Measurements from ENCODE around the gene KIAA1549.

Gene KIAA1549

DNA sequence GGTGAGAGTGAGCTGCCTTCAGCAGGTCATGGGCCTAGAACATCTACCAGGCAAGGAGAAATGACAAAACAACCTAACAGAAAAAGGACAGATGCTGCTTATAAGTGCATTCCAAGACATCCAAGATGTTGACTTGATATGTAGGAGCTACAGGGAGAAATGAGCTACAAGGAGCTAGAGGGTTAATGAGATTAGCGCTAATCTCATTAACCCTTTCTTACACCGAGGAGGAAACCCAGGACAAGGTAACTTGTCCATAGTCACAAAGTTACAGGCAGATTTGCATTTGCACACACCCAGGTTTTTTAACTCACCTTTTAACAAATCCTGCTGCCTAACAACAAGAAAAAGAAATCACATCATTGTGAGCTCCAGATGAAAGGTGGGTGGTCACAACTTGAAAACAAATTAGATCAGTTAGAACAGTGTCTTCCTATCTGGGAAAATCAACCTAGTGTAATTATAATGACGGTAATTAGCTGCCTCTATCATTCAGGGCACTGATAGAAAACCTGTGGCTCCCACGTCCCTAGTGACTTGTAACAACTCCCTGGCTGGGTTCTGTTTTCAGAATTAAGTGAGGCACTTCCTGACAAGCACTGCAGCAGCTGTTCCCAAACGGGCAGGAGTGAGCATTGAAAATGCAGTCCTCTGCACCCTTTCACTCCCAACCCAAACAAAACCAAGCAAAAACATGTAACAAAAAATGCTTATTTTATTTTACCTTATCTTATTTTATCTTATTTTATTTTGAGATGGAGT, 5.7 kb downstream of the KIAA1549 start:
- DNase-seq (ENCODE audit: low read depth): no peak

DNA sequence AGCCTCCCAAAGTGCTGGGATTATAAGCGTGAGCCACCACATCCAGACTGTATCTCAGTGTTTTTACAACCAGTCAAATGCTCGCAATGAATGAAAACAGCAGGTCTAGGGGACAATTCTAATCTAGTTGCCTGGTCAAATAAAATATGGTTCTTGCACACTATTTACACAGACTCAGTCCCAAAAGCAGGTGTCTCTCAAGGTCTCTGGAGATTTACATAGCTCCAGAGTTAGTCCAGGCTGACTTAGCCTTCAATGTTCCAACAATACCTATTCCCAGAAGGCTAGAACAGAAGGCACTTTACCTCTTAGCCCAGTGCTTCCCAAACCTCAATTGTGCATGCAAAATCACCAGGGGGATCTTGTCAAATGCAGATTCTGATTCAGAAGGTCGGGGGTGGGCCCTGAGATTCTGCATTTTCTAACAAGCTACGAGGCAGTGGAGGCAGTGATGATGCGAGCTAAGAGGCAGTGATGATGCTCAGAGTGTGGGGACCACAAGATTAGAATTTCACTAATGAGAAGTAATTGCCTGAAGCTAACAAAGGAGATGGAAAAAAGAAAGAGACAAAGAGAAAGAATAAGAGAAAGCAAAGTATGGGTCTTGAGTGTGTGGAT, 6.4 kb downstream of the KIAA1549 start:
- no peak for DNase-seq (ENCODE audit: low read depth)

DNA sequence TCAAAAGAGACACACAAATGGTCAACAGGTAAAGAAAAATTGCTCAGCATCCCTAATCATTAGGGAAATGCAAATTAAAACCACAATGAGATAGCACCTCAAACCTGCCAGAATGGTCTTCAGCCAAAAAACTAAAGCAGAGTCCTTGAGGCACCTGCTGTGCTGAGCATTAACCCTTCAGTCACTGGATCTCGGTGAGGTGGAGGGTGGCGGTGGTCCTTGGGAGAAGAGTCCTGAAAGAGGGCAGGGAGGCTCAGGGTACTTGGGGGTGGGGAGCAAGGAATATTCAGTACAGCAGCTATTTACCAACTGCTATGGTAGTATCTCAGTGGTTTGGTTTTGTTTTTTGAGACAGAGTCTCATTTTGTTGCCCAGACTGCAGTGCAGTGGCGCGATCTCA, 7.1 kb downstream of the KIAA1549 start:
- no peak for DNase-seq (ENCODE audit: low read depth)

DNA sequence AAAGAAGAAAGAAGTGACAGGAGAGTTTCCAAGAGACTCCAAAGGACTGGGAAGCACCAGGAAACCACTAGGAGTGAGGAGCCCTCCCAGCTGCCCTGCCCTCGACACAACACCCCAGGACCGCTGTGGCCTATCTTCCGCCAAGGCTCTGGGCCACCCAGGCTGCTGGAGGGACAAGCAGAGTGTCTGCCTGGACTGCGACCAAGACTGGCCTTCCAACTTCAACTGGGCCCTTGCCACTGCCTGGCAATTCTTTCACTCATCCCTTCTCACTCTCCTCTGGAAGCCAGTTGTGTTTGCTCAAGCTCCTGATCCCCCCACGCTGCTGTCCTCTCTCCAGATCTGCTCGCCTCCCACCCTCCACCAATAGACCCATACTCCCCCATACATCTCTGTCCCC, 10.2 kb downstream of the KIAA1549 start:
- DNase-seq (ENCODE audit: low read depth): no peak

DNA sequence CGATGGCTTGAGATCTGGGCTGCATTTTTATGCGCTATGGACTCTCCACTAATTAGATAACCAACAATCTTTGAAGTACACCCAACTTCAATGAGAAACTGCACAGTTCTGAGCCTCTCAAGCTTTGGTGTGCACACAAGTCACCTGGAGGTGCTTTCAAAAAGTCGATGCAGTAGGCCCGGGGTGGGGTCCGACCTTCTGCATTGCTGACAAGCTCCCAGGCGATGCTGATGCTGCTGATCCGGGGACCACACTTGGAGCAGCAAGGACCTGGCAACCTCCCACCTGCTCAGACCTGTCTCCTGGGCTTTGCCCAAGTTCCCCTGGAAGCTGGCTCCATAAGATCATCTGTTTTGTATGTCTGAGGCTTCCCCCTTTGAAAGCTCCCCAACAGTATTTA, 10.7 kb downstream of the KIAA1549 start:
- DNase-seq (ENCODE audit: low read depth): no peak

DNA sequence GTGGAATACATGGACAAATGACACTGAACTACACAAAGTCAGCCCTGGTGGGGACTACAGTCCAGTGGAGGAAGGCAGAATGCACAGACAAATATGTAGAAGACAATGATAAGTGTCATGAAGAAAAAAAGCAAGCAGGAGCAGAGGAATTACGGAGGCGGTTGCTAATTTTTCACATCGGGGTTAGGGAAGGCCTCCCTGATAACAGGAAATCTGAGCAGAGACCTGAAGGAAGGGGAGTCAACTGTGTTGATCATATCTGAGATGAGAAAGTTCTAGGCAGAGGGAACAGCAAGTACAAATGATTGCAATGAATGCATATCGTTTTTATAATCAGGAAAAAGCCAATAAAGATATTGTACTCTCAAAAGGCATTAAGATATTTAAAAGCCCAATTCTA, 14.0 kb downstream of the KIAA1549 start:
- DNase-seq (ENCODE audit: low read depth): no peak

DNA sequence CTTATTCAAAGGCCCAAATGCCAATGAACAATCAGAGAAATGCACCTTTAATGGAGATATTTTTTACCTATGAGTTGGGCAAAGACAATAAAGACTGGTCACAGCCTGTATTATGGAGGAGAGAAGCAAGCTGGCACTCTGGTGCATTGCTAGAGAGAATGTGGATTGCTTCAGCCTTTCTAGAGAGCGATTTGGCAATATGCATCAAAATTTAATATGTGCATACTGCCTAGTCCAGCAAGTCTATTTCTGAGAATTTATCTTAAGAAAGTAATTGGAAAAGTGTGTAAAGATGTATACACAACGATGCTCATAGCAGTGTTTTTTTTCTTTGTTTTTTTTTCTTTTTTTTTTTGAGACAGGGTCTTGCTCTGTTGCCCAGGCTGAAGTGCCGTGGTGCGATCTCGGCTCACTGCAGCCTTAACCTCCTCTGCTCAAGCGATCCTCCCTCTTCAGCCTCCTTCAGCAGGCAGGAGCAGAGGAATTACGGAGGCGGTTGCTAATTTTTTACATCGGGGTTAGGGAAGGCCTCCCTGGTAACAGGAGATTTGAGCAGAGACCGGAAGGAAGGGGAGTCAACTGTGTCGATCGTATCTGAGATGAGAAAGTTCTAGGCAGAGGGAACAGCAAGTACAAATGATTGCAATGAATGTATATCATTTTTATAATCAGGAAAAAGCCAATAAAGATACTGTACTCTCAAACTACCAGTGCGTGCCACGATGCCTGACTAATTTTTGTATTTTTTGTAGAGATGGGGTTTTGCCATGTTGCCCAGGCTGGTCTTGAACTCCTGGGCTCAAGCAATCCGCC, 16.4 kb downstream of the KIAA1549 start:
- no peak for DNase-seq (ENCODE audit: low read depth)

DNA sequence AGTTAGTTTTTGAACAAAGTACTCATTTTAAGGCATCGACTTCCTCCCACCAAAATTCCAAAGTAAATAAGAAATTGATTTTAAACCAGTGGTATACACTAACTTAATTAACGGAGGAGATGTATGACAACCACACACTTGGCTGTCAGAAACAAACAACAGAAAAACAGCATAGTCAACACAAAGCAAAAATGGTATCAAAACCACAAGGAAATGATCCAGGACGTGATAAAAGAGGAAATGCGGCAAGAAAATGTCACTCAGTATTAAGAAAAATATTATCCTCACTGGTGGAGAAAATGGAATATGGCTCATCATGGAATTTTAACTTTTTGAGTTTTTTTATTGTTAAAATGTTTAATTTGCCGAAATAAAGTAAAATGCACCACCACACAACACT, 17.5 kb downstream of the KIAA1549 start:
- DNase-seq (ENCODE audit: low read depth): no peak

DNA sequence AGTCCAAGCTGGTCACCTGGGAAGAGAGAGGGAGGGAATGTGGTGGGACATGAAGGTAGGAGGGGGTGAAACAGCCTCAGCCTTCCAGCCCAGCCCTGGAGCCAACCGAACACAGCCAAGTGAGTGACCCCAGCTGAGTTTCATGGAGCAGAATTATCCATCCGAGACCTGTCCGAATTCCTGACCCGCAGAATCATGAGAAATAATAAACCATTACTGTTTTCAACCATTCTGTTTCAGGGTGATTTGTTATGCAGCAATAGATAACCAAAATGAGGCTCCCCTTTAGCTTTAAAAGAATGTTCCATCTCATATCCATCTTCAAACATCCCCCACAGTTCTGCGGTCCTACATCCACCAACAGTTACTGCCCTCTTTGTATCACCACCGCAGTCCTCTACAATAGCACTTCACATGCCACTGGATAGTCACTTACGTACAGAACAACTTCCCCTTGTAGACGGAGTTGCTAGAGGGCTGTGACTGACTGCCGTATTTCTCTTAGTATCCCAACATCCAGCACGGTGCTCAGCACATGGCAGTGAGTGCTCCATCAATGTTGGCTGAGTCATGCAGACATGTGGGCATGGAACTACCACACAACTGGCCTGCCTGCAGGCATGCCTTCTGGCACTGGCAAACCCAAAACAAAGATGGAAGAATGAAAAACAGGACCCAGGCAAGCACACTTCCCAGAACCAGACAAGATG, 18.5 kb downstream of the KIAA1549 start:
- DNase-seq (ENCODE audit: low read depth): no peak

DNA sequence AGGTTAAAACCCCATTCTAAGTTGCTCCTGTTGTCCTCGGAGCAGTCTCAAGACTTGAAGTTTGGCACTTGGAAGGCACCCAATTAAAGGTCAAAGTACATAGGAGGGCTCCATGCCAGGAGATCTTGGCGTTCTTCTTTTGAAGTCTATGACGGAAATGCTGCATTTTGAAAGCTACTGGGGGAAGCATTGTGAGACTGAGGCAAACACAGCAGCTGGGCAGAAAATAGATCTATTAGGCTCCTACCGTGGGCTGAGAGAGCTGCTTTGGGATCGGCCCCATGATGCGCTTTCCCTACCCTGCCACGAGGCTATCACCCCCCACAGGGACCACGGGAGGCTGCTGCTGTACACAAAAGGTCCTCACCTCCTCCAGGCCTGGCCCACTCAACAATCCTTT, 20.0 kb downstream of the KIAA1549 start:
- DNase-seq (ENCODE audit: low read depth): no peak

DNA sequence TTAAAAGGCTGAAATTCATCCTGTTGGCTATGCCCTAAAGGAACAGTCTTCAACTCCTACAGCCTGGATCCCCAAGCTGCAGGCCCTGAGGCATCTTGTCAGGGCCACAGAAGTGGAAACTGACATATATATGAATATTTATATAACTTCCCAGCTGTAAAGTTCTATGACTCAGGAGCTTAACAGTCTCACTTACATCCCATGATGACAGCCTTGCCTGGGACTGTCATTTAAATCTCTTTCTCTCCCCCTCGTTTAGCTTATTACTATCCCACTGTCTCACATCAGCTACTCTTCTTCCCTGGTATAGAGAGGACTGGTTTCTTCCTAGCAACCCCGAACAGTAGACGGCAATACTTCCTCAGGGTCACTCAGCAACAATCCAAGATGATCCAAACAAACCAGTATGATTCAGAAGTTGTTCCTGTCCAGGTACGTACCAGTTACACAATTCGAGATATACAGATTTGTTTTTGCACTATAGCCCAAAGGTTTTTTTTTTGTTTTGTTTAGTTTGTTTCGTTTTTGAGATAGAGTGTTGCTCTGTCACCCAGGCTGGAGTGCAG, 22.7 kb downstream of the KIAA1549 start:
- DNase-seq (ENCODE audit: low read depth): no peak

DNA sequence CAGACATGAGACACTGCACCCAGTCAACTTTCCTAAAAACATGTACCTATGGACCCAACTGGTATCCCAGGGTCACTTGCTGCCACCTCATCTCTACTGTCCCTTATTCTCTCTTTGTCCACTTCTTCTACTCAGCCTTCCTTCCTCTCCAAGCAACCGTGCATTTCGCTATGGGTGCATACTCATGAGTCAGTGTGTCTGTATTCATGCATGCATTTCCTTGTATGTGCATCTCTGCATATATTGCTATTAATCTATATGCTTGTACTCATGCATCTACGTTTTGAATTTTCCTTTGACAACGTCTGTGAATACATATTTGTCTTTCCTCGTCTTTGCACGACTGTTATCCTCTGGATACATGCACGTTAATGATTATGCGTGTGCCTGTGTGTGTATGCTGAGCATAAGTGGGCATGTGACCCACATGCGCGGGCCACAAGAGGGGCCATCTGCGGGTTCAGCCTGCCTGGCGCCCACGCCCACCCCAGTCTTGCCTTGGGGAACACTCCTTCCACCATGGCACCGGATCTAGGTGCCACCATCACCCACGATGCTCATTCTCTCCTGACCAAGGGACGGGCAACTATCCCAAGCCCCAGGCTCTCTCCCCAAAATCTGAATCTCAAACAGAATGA, 23.3 kb downstream of the KIAA1549 start:
- DNase-seq (ENCODE audit: low read depth): no peak

DNA sequence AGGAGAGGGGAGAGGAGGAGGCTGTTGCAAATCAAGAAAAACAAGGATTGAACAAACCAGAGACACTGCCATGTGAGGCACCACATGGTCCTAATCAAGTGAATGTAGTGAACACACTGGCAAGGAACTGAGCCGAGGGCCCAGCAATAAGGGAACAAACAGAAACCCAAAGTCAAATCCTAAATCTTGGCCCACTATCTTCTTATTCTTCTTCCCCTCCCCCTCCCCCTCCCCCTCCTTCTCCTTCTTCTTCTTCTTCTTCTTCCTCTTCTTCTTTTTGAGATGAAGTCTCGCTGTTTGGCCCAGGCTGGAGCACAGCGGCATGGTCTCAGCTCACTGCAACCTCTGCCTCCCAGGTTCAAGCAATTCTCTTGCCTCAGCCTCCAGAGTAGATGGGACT, 24.0 kb downstream of the KIAA1549 start:
- no peak for DNase-seq (ENCODE audit: low read depth)

DNA sequence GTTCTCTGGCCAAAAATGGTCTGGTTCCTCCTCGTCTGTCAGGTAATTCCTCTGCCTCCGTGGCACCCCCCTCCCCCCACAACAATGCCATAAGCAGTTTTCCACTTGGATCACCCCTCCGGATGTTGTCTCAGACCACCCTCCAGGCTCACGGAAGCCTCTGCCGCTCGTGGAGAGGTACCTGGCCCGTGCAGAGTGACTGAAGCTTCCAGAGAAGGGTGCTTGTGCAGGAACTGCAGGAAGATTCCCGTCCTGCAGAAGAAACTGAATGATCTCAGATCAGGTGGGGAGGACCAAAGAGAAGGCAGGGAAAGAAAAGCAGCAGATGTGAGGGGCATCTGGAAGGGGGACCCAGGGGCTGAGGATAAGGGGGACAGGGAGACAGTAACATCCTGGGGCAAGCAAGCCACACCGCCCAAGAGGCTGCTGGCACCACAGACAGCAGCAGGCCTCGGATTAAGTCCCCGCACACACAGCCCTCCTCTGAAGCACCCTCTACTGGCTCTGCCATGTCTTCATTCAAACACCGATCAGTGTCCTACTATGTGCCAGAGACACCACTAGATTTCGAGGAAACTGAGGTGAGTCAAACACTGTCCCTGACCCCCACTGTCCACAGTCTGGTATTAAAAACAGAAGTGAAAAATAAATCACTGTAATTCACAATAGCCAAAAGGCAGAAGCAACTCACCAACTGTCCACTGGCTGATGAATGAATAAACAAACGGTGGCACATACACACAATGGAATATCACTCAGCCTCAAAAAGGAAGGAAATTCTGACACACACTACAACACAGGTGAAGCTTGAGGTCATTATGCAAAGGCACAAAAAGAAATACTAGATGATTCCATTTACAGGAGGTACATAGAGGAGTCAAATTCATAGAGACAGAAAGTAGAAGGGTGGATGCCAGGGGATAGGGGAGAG, 26.4 kb downstream of the KIAA1549 start:
- DNase-seq (ENCODE audit: low read depth): no peak

DNA sequence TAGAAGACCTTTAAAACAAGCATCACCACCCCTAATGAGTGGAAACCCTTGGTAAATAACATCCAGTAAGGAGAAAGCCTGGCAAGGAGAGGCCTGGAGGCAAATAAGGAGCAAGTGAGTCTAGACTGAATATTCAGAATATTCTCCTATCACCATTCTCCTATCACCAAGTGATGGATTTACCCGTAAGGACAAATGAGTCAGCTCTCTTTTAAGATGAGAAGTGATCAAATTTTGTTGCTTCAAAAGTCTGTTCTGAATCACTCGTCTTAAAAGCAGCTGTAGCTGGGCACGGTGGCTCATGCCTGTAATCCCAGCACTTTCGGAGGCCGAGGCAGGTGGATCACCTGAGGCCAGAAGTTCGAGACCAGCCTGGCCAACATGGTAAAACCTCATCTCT, 28.4 kb downstream of the KIAA1549 start:
- DNase-seq (ENCODE audit: low read depth): no peak

DNA sequence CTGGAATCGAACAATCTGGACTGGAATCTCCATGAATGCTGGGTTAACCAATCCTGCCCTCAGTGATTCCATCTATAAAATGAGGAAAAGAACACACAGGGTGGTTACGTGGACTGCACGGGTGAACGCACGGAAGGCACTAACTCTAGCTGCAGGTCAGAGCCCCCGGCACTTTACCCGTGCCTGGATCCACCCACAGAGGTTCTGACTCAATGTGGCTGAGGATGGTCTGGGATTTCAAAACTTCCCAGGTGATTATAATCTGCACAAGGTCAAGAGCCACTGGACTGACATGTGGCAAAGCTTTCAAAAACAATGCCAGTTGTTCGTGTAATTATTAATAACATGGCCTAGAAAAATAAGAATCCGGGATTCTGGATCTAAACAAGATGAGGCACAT, 29.2 kb downstream of the KIAA1549 start:
- DNase-seq (ENCODE audit: low read depth): no peak

DNA sequence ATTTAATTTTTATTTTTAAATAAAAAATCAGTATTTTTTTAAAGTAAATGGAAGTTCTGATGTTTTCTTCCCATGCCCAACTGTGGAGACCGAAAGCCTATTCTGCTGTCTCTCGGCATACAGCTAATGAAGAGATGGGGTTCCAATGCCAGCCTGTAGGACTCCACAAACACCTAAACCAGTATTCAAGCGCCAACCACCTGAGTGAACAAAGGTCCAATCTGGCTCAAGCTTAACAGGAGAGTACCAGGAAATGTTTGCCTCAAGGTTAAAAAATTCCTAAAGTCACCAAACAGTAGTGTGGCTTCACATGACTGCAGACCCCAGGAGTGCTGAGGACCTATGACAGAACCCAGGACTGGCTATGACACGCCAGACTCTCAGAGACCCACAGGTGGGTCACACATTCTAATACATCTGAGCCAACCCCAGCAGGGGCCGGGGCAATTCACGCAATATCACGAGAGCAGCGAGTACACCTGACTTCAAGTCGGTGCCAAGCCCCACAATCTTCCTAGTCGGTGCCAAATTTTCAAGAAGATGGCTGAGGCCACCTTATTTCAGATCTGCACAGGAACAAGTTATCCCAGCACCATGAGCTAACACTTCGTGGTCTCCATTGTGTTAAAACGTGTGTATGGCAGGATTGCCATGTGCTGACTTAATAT, 31.6 kb downstream of the KIAA1549 start:
- DNase-seq (ENCODE audit: low read depth): no peak

DNA sequence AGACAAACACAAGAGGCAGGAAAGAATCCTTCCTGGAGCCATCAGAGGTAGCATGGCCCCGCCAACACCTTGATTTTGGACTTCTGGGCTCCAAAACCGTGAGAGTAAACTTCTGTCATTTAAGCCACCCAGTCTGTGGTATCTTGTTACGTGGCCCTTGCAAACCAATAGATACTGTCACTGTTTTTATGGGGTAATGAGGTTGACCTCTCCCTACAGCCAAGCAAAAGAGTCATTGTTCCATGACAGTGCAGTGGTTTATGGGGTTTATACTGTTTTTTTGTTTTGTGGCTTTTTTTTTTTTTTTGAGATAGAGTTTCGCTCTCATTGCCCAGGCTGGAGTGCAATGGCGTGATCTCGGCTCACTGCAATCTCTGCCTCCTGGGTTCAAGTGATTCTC, 32.8 kb downstream of the KIAA1549 start:
- no peak for DNase-seq (ENCODE audit: low read depth)

DNA sequence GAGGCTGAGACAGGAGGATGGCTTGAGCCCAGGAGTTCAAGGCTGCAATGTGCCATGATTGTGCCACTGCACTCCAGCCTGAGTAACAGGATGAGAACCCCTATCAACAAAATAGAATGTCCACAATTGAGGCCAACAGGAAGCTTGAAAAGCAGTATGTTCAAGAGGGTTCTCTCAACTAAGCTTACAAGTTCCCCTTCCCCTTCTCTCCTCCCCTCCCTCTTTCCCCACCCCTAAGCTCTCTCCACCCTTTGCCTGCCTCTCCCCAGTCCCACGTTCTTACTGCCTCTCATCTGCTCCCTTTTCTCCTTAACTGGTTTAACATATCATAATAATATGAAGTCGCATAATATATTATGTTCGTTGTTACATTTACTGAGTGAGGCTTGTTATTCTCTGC, 35.4 kb downstream of the KIAA1549 start:
- DNase-seq (ENCODE audit: low read depth): no peak

DNA sequence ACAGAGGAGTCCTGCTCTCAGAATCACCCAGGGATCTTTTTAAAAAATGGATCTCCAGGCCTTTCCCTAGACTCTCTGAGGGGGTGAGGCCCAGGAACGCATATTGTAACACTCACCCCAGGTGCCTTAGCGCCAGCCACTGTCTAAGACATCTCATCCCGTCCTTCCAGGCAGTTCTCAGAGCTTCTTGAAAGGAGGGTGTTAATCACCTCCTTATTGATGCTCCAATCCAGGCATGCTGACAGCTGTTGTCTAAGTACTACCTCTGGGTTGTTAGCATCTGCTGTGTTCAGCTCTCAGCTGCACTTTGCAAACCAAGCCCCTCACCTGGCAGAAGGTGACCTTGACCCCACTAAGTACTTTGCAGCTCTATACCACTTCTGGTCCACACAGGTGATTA, 36.0 kb downstream of the KIAA1549 start:
- no peak for DNase-seq (ENCODE audit: low read depth)
